GM20000 (cell line): ENCODE data around the gene VKORC1.
A peak's percentile ranks its signal among the peaks of the same experiment; 100 is the strongest.

Experiments used
- DNase-seq: peaks from one replicate; pipeline ENCODE4 v3.0.0; 2012; ENCODE audit warnings: low spot score
- TF ChIP-seq, protein P1 (sequence below): IDR thresholded peaks from 2 replicates; pipeline ENCODE4 v1.5.1; 2012; ENCODE audit warnings: mild to moderate bottlenecking, control low read depth; ENCODE audit errors: extremely low read depth, missing control alignments

The VKORC1 gene

DNA sequence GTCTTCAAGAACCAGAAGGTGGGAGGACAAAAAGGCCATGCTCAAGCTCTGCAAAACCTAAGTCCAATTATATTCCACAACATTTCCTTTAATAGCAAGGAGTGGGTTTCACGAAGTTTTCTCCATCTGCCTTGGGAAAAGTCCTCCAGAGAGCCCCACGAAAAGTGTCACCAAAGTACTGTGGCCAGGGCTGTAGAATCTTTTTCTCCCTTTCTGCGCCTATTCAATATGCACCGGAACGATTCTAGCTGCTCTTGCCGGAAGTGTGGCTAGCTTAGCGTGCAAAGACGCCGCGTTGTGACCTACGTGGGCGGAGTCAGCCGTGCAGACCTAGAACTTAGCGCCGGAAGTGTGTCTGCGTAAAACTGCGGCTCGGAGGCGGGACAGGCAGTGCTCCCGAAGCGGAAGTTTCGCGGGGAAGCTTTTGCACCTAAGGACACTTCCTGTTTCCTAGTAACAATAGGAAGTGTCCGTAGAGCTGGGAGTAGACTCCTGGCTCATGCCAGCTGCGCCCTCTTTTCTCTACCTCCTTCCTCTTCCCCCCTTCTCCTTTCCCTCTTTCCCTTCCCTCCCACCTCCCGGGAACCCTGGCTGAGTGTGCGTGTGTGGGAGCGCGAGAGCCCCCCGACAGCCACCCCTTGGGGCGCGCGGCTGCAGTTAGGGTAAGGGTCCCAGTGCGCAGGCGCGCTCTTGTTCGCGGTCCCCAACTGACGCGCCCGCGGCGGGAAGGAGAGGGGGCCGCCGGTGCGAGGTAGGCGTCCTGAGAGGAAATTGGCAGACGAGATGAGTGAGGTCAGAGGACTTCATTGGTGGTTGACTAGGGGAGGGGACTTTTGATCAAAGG, 20.4 kb downstream of the VKORC1 start, which contains the start of the genes ZNF646 and ZNF668:
TSS of gene ZNF646 (plus strand) at position 453 of the 844 bp plus-strand sequence. CDS start 1,903 bp downstream, outside the sequence.
TSS of gene ZNF668 (minus strand) at position 271 of the 844 bp plus-strand sequence. CDS start 9,781 bp downstream, outside the sequence.
- peak; percentile 97 for DNase-seq
- TF ChIP-seq, protein P1, sequence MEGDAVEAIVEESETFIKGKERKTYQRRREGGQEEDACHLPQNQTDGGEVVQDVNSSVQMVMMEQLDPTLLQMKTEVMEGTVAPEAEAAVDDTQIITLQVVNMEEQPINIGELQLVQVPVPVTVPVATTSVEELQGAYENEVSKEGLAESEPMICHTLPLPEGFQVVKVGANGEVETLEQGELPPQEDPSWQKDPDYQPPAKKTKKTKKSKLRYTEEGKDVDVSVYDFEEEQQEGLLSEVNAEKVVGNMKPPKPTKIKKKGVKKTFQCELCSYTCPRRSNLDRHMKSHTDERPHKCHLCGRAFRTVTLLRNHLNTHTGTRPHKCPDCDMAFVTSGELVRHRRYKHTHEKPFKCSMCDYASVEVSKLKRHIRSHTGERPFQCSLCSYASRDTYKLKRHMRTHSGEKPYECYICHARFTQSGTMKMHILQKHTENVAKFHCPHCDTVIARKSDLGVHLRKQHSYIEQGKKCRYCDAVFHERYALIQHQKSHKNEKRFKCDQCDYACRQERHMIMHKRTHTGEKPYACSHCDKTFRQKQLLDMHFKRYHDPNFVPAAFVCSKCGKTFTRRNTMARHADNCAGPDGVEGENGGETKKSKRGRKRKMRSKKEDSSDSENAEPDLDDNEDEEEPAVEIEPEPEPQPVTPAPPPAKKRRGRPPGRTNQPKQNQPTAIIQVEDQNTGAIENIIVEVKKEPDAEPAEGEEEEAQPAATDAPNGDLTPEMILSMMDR = no peak

DNA sequence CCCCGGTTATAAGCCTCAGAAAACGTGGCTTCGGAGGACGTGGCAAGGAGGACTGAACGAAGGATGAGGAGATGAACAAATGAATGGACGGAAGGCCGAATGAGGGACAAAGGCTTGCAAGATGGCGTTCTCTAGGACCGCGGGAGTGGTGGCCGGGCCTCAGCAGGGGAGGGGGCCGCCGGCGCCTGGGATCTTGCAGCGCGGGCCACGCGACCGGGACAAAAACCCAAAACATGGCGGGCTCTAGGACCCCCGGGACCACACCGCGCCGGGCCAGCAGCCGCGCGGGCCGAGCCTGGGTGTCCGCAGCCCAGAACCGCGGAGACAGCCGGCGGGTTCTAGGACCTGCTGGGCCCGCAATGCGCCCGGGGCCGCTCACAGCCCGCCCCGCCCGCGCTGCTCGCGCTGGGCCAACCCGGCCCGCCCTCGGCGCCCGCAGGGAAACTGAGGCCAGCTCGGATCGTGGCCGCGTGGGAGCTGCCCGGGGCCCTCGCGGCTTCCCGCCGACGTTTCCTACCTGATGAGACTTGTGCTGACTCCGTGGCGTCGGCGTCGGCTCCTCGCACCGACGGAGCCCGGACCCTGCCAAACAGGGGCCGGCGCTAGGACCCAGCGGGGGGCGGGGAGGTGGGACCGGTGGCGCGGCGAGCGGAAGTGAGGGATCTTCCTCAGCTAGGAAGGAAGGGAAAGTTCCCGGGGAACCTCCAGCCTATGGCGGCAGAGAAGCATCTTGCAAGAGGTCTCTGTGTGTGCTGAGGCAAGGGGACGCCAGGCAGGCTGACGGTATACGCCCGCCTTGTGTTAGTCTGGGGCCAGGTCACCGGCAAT, 21.2 kb downstream of the VKORC1 start:
- TF ChIP-seq, protein P1 = no peak
- DNase-seq = peak; percentile 92

DNA sequence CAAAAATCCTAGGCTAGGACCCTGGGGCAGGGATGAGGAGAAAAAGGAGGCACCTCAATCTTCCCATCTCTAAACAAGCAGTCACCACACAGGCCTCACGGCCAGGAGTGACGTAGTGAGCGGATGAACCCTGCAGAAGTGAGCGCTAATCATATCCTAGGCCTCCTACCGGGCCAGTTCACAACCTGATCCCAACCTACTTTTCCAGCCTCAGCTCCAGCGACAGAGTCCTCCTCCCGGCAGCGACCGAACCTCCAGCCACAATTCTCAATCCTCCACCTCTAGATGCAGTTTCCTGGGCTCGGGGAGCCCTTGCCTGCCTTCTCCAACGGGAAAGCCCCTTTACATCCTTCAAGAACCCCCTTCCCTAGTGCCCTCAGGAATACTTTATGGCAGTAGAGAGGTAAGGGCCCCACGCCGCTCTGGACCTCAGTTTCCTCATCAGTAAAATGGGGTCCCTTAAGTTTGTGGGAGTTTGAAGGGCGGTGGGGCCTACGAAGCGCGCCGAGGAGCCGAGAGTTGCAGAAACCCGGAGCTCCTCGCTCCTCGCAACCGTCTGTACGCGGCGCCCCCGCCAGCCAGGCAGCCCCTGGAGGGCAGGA, 22.0 kb downstream of the VKORC1 start:
- peak; percentile 70 for DNase-seq
- TF ChIP-seq, protein P1 = no peak

DNA sequence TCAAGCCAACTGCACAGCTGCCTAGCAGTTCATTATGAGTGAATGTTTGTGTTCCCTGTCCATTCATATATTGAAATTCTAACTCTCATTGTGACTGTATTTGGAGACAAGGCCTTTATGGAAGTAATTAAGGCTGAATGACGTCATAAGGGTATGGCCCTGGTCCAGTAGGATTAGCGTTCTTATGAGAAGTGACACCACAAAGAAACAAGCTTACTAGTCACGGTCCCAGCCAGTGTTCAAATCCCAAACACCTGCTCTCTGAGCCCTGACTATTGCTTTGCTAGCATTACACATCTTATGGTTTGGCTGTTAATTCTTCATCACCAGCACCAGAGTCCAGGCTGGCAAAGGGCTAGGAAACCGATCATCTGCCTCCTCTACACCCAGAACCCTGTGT, 22.7 kb downstream of the VKORC1 start:
- TF ChIP-seq, protein P1 = no peak
- no peak for DNase-seq

DNA sequence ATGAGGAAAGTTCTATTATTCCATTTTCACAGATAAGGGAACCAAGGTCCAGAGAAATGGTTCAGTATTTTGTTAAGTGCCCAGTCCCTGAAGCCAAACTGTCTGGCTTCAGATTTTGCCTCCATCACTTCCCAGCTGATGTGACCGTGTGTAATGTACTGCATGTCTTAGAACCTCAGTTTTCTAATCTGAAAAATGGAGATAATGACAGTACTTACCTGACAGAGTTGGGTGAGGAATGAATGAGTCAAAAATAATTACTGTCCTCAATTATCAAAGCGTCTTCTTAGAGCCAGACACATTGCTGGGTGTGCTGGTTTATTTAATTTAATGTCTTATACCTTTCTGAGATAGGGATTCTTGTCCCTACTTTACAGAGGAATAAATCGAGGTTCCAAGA, 27.3 kb downstream of the VKORC1 start:
- no peak for DNase-seq
- TF ChIP-seq, protein P1 = no peak

DNA sequence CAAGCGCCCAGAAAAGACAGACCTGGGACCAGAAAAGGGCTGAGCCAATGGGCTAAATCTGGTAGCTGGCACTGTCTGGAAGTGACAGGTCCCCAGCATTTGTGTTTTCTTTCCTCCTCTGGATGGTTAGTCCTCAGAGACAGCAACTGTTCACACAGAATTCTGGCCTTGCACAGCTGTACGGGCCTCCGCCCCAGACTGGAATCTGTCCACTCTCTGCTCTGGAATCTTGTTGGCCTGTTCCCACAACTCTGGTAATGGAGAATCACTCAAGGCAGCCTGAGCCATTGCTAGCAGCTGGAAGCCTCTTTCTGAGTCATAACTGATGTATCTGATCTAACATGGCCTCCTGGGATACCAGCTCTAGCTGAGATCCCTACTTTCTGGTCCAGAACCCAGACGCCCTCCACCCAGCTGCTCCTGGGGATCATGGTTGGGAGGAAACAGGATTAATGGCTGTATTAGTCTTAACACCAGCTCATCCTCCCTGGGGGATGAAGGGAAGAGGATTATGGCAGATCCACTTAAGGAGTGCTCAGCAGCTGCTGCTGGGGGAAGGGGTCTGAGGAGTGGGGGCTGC, 29.6 kb downstream of the VKORC1 start:
- TF ChIP-seq, protein P1 = no peak
- no peak for DNase-seq
